H1 (cell line): Measurements from ENCODE around the gene POPDC3. TPM values are rescaled to one million over a fixed set of nuclear protein-coding genes. Genes with fewer than 3 reads are reported as not detected.

Experiments used
- CTCF ChIP-seq, 3 experiments: IDR thresholded peaks; 1 replicate in 2 of 3; 2 replicates in 1 of 3; pipeline versions ENCODE4 v1.5.1 to v1.6.1; 2011; ENCODE audit warnings: low read length in 3 of 3, mild to moderate bottlenecking in 3 of 3, inconsistent platforms in 2 of 3, low read depth in 1 of 3, moderate library complexity in 1 of 3; ENCODE audit not compliant: insufficient read depth in 1 of 3; ENCODE audit errors: control extremely low read depth in 1 of 3
- EP300 ChIP-seq, 2 experiments: IDR thresholded peaks; 1 replicate in 1 of 2; 2 replicates in 1 of 2; pipeline ENCODE4 v1.6.1; 2011 to 2012; ENCODE audit warnings: low read depth in 2 of 2, low read length in 2 of 2, mild to moderate bottlenecking in 2 of 2, borderline replicate concordance in 1 of 2, inconsistent platforms in 1 of 2, moderate library complexity in 1 of 2
- MAX ChIP-seq: IDR thresholded peaks from 2 replicates; pipeline ENCODE4 v1.6.1; 2012; ENCODE audit warnings: inconsistent platforms
- SIX5 ChIP-seq: IDR thresholded peaks from 2 replicates; pipeline ENCODE4 v1.6.1; 2011; ENCODE audit warnings: mild to moderate bottlenecking, low read depth, low read length
- YY1 ChIP-seq: IDR thresholded peaks from 2 replicates; pipeline ENCODE4 v1.6.1; 2011; ENCODE audit warnings: low read depth, mild to moderate bottlenecking, low read length
- polyA plus RNA-seq, 7 experiments: library from polyadenylated mRNA; depleted of rRNA in 3 of 7; stranded (reverse) in 5 of 7; unstranded in 2 of 7; fragments of >200 nt in 5 of 7; fragments of 200-250 nt in 2 of 7; gene quantifications; 1 replicate in 5 of 7; 2 replicates in 1 of 7; 4 replicates in 1 of 7; pipeline versions ENCODE4 v1.2.1 to v1.2.3, GENCODE V29; 2011 to 2013; ENCODE audit warnings: missing spikeins in 2 of 7, mixed read lengths in 2 of 7
- total RNA-seq: library from RNA; stranded (reverse); fragmentation: NEBNext Ultra II Directional; extraction: Animal tissue kit (Norgen Biotek cat#: 25700); gene quantifications from 2 replicates; pipeline ENCODE4 v1.2.1, GENCODE V29; 2021
- TF ChIP-seq, protein P1 (sequence below): IDR thresholded peaks from 2 replicates; pipeline ENCODE4 v1.6.1; 2012; ENCODE audit warnings: inconsistent platforms

The POPDC3 gene
- total and polyA plus RNA-seq, 2 of the 8 experiments (the other 6 are each of a cell fraction or from before 2014, with no cell fraction given): 3.7 to 6.5 TPM

GRCh38 chr6:105179244-105180065, at the start of gene POPDC3 (continued):
- TF ChIP-seq, protein P1, sequence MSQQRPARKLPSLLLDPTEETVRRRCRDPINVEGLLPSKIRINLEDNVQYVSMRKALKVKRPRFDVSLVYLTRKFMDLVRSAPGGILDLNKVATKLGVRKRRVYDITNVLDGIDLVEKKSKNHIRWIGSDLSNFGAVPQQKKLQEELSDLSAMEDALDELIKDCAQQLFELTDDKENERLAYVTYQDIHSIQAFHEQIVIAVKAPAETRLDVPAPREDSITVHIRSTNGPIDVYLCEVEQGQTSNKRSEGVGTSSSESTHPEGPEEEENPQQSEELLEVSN: peak; percentile 60
- TF ChIP-seq YY1: 0 out of 2 replicates have a peak, but pooled peaks have one; percentile 8
- peak in 1 of 3 experiments; percentile 1; a peak in 1 of 4 replicates for TF ChIP-seq CTCF (IDR thresholded peaks at IDR 0.05; ENCODE audit: control extremely low read depth in 1 of 3, insufficient read depth in 1 of 3, low read depth in 1 of 3, low read length in 3 of 3)
- TF ChIP-seq EP300 (IDR thresholded peaks at IDR 0.05; ENCODE audit: borderline replicate concordance in 1 of 2, low read depth in 2 of 2, low read length in 2 of 2): no peak
- peak; percentile 17; the same call in 1 of the 2 replicates for TF ChIP-seq MAX
- TF ChIP-seq SIX5: no peak
- TF ChIP-seq, all 59 proteins: peak for 10
